Nephron progenitor cell (in vitro differentiated cells): Measurements from ENCODE around the gene MCM6.

Source experiments
- DNase-seq: peaks from one replicate; pipeline ENCODE4 v3.0.0; 2021
- H3K27ac Mint-ChIP-seq: 2 replicates; pipeline ENCODE4 v1.8.0; 2021; ENCODE audit warnings: mild to moderate bottlenecking, moderate library complexity, mixed read lengths
- H3K27me3 Mint-ChIP-seq: 2 replicates; pipeline ENCODE4 v1.8.0; 2021; ENCODE audit warnings: mild to moderate bottlenecking, low read depth, mixed read lengths; ENCODE audit not compliant: poor library complexity
- H3K36me3 Mint-ChIP-seq: 2 replicates; pipeline ENCODE4 v1.8.0; 2021; ENCODE audit warnings: low read depth, mixed read lengths
- H3K4me1 Mint-ChIP-seq: 2 replicates; pipeline ENCODE4 v1.8.0; 2021; ENCODE audit warnings: mixed read lengths
- H3K4me3 Mint-ChIP-seq: 2 replicates; pipeline ENCODE4 v1.8.0; 2021; ENCODE audit warnings: mild to moderate bottlenecking, moderate library complexity, mixed read lengths
- H3K9me3 Mint-ChIP-seq: 2 replicates; pipeline ENCODE4 v1.8.0; 2021; ENCODE audit warnings: mild to moderate bottlenecking, moderate library complexity, mixed read lengths
- TF ChIP-seq, protein P1 (sequence below): fragments of 200-600 bp; sonication (generic); IDR thresholded peaks from 2 replicates; pipeline ENCODE4 v1.5.0; 2021; ENCODE audit warnings: antibody characterized with exemption

The MCM6 gene

DNA sequence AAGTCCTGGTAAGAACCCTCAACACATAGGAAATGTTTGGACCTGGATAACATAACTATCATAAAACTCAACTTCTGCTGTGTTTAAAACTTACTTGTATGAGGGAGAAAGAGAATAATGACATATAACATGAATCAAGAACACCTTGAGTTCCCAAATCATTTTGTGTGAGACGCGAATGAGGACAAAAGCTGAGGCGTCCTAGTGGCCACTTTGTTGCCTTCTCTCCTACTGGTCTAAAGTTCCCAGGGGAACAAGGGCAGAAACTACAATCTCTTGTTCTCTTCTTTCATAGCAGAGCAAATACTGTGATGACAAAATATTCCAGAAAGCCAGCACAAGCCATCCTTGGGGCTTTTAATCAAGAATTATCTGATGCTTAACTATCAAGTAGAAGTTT lies 31.0 kb downstream of the MCM6 start:
- TF ChIP-seq, protein P1, sequence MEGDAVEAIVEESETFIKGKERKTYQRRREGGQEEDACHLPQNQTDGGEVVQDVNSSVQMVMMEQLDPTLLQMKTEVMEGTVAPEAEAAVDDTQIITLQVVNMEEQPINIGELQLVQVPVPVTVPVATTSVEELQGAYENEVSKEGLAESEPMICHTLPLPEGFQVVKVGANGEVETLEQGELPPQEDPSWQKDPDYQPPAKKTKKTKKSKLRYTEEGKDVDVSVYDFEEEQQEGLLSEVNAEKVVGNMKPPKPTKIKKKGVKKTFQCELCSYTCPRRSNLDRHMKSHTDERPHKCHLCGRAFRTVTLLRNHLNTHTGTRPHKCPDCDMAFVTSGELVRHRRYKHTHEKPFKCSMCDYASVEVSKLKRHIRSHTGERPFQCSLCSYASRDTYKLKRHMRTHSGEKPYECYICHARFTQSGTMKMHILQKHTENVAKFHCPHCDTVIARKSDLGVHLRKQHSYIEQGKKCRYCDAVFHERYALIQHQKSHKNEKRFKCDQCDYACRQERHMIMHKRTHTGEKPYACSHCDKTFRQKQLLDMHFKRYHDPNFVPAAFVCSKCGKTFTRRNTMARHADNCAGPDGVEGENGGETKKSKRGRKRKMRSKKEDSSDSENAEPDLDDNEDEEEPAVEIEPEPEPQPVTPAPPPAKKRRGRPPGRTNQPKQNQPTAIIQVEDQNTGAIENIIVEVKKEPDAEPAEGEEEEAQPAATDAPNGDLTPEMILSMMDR, result no peak
- Mint-ChIP-seq H3K27ac (peak overlapping the region; percentile 75), H3K36me3 (peaks cover 72% of the 10 kb centered on the region), H3K4me3 (no peak overlapping the region), H3K27me3 (no peaks in the 10 kb centered on the region), H3K4me1 (peaks cover 21% of the 10 kb centered on the region), H3K9me3 (no peaks in the 10 kb centered on the region)
- DNase-seq, result no peak

DNA sequence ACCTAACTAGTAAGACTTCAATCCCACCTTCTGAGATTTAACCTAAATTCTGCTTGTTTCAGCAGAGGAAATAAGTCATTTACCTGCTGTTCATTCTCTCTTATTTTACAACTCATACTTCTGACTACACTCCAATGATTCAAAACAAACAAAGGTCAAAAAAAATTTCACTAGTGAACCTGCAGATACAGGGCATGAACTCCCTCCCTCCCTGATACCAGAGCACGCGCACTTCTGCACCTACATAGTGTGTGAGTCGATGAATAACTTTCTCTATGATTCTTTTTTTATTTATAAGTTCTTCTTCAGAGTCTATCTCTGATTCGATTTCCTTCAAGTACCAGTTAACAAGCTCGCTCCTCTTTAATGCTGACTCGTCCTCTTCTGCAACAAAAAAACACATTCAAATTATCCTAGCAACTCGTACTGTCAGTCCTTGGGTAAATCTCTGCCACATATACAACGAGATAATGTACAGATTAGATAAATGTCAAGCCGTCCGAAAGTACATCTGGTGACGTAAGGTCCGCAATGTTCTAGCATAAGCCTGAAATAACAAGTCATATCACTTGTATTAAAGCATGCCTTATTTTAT lies 31.8 kb downstream of the MCM6 start:
- Mint-ChIP-seq H3K4me1 (peaks cover 30% of the 10 kb centered on the region), H3K27ac (peak overlapping the region; percentile 50), H3K9me3 (no peaks in the 10 kb centered on the region), H3K4me3 (no peak overlapping the region), H3K36me3 (peaks cover 71% of the 10 kb centered on the region), H3K27me3 (no peaks in the 10 kb centered on the region)
- TF ChIP-seq, protein P1, result no peak
- no peak for DNase-seq

DNA sequence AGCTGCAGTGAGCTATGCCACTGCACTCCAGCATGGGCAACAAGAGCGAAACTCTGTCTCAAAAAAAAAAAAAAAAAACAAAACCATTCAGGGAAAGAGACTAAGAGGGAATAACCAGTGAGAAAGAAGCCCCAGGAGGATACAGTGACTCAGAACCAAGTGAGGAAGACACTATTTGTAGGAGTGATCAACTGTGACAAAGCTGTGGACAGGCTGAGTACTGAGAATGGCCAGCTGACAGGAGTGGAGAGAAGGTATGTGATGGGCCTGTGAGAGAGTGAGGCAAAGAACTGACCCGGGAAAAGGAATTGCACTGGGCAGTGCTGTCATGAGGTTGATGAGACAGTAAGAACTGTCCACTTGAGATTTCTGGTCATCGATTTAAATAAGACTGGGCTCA lies 32.6 kb downstream of the MCM6 start:
- Mint-ChIP-seq H3K9me3 (no peaks in the 10 kb centered on the region), H3K4me3 (no peak overlapping the region), H3K4me1 (peaks cover 30% of the 10 kb centered on the region), H3K27me3 (no peaks in the 10 kb centered on the region), H3K27ac (peak overlapping the region; percentile 64), H3K36me3 (peaks cover 67% of the 10 kb centered on the region)
- DNase-seq, result no peak
- TF ChIP-seq, protein P1, result no peak

DNA sequence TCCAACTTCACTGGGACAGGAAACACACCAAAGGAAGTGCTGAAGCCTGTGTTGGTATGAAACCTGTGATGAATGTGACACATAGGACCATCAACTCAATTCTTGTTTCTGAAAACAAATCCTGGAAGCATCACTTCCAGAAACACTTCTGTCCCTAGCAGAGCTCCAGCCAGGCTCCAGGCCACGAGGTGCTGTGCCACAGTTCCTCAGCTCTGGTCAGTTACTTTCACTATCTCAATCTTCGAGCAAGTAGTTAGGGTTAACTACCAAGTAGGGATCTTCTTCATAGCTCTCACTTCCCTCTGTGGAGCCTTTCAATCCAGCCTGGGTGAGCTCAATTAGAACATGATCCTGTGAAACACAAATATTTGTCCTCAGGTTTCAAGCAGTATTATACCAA lies 35.6 kb downstream of the MCM6 start:
- Mint-ChIP-seq H3K27ac (peak overlapping the region; percentile 73), H3K36me3 (peaks cover 55% of the 10 kb centered on the region), H3K4me1 (peaks cover 38% of the 10 kb centered on the region), H3K9me3 (no peaks in the 10 kb centered on the region), H3K4me3 (no peak overlapping the region), H3K27me3 (no peaks in the 10 kb centered on the region)
- DNase-seq, result no peak
- TF ChIP-seq, protein P1, result no peak

DNA sequence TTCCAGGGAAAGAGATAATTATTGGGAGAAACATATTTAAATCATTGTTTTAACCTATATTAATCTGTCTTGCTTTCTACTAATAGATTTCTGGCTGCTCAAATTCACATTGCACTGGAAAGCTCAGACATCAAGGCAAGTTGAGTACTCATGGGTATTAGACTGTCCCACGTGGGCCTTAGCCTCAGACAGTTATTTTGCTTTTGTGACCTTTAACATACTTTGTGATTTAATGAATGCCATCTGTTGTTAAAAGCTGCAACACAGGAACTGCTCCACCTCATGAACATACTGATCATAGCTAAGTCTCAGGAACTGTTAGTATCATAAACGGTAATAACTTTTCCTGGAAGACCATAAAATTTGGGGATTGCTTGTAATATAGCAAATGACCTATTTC lies 36.5 kb downstream of the MCM6 start:
- TF ChIP-seq, protein P1, result no peak
- H3K9me3 Mint-ChIP-seq, result no peaks in the 10 kb centered on the region
- peaks cover 38% of the 10 kb centered on the region for H3K4me1 Mint-ChIP-seq
- H3K27ac Mint-ChIP-seq, result peak overlapping the region; percentile 83
- peaks cover 50% of the 10 kb centered on the region for H3K36me3 Mint-ChIP-seq
- DNase-seq, result no peak
- H3K27me3 Mint-ChIP-seq, result no peaks in the 10 kb centered on the region
- no peak overlapping the region for H3K4me3 Mint-ChIP-seq

DNA sequence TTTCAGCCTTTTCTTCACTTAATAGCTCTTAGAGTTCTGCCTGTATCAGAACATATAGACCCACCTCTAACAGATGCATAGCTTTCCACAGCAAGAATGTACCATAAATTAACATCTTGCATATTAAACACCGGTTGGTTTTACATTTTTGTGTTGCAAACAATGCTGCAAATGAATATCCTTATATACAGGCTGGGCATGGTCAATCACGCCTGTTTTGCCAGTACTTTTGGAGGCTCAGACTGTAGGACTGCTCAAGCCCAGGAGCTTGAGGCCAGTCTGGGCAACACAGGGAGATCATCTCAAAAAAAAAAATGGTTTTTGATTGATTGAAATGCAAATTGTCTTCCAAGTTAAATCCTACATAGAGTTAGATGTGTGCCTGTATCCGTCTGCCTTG lies 37.7 kb downstream of the MCM6 start:
- TF ChIP-seq, protein P1, result no peak
- H3K4me3 Mint-ChIP-seq, result no peak overlapping the region
- peaks cover 33% of the 10 kb centered on the region for H3K4me1 Mint-ChIP-seq
- DNase-seq, result no peak
- H3K27ac Mint-ChIP-seq, result no peak overlapping the region
- H3K9me3 Mint-ChIP-seq, result peaks cover 4% of the 10 kb centered on the region
- H3K36me3 Mint-ChIP-seq, result peaks cover 38% of the 10 kb centered on the region
- no peaks in the 10 kb centered on the region for H3K27me3 Mint-ChIP-seq
